ENCODE results near the gene KLK14. TPM values are rescaled to one million over a fixed set of nuclear protein-coding genes. Genes with fewer than 3 reads are reported as not detected.

The KLK14 gene
- polyA plus RNA-seq, 1 donor from 2014 or later = not detected

GRCh38 chr19:51071095-51071405 is 11.6 kb downstream of the KLK14 start:
- Histone ChIP-seq H3K36me3 (ENCODE audit: insufficient read depth, low read length) (no peaks in the 10 kb centered on the region), H4K20me1 (ENCODE audit: insufficient read depth) (no peaks in the 10 kb centered on the region), H2AFZ (ENCODE audit: low read depth, low read length) (no peak overlapping the region), H3K9me2 (ENCODE audit: insufficient read depth, low read length) (no peaks in the 10 kb centered on the region), H3K9me3 (ENCODE audit: low read length) (peaks cover 7% of the 10 kb centered on the region), H3K27me3 (ENCODE audit: insufficient read depth, low read depth, low read length) (peaks cover under 1% of the 10 kb centered on the region), H3K4me3 (ENCODE audit: low read length) (no peak overlapping the region), H3K4me2 (ENCODE audit: low read length) (no peak overlapping the region), H3K27ac (ENCODE audit: low read length) (no peak overlapping the region), H3F3A (ENCODE audit: insufficient read depth, low read length, poor library complexity, severe bottlenecking) (no peaks in the 10 kb centered on the region), H3K9ac (ENCODE audit: low read length) (no peak overlapping the region), H3K79me2 (replicated peaks; ENCODE audit: insufficient read depth, low read length) (no peaks in the 10 kb centered on the region)
- TF ChIP-seq EP300 (conservative IDR thresholded peaks at IDR 0.05; ENCODE audit: poor library complexity, severe bottlenecking) = no peak
- TF ChIP-seq SMC3 (conservative IDR thresholded peaks at IDR 0.05; ENCODE audit: poor library complexity) = no peak
- no peak for TF ChIP-seq TAF1 (IDR thresholded peaks at IDR 0.05; ENCODE audit: low read depth)
- TF ChIP-seq MXI1 (conservative IDR thresholded peaks at IDR 0.05; ENCODE audit: poor library complexity, severe bottlenecking) = no peak
- no peak for TF ChIP-seq EZH2 (IDR thresholded peaks at IDR 0.05; ENCODE audit: borderline replicate concordance, insufficient read depth, low read length, poor library complexity, severe bottlenecking)
- no peak for TF ChIP-seq POLR2AphosphoS5 (IDR thresholded peaks at IDR 0.05)
- TF ChIP-seq RAD21 (conservative IDR thresholded peaks at IDR 0.05) = no peak
- TF ChIP-seq REST (IDR thresholded peaks at IDR 0.05; ENCODE audit: borderline replicate concordance) = no peak
- no peak for TF ChIP-seq CTCF (IDR thresholded peaks at IDR 0.05; ENCODE audit: poor library complexity, severe bottlenecking)

DNA sequence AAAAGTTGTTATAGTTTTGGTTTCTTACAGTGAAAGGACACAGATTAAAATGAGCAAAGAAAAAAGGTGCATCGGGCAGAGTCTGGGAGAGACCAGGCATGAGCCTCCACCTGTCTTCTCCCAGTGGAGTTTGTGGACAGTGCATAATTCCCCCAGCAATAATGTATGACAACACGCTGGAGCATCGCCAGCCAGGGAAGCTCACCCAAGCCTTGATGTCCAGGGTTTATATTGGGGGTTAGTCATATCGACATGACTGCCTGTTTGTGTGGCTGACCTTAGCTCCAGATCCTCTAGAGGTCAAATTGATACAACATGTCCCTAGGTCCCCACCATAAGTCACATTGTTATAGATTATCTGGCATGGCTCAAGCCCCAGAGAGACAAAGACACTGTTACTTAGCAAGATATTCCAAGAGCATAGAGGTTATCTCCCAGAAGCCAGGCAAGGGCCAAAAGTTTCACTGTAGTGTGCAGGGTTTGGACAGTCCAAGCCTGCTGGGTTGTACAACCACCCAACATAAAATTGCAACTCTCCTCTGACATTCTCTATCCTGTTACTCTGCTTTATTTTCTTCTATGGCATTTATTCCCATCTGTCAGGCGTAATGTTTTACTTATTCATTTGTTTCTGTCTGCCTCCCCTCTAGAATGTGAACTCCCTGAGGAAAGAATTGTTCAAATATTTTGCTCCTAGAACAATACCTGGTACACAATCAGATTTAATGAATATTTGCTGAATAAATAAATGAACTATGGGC is 12.2 kb downstream of the KLK14 start:
- H3K27ac ChIP-seq (ENCODE audit: low read length) = no peak overlapping the region
- H3F3A ChIP-seq (ENCODE audit: insufficient read depth, low read length, poor library complexity, severe bottlenecking) = no peaks in the 10 kb centered on the region
- H3K4me3 ChIP-seq (ENCODE audit: low read length) = no peak overlapping the region
- no peaks in the 10 kb centered on the region for H4K20me1 ChIP-seq (ENCODE audit: insufficient read depth)
- H3K27me3 ChIP-seq (ENCODE audit: insufficient read depth, low read depth, low read length) = peaks cover 5% of the 10 kb centered on the region
- H3K36me3 ChIP-seq (ENCODE audit: insufficient read depth, low read length) = no peaks in the 10 kb centered on the region
- TF ChIP-seq SMC3 (conservative IDR thresholded peaks at IDR 0.05; ENCODE audit: poor library complexity) = no peak
- TF ChIP-seq REST (IDR thresholded peaks at IDR 0.05; ENCODE audit: borderline replicate concordance) = no peak
- TF ChIP-seq TAF1 (IDR thresholded peaks at IDR 0.05; ENCODE audit: low read depth) = no peak
- no peak for TF ChIP-seq EZH2 (IDR thresholded peaks at IDR 0.05; ENCODE audit: borderline replicate concordance, insufficient read depth, low read length, poor library complexity, severe bottlenecking)
- TF ChIP-seq RAD21 (conservative IDR thresholded peaks at IDR 0.05) = no peak
- no peak for TF ChIP-seq CTCF (IDR thresholded peaks at IDR 0.05; ENCODE audit: poor library complexity, severe bottlenecking)
- TF ChIP-seq EP300 (conservative IDR thresholded peaks at IDR 0.05; ENCODE audit: poor library complexity, severe bottlenecking) = no peak
- TF ChIP-seq POLR2AphosphoS5 (IDR thresholded peaks at IDR 0.05) = no peak
- TF ChIP-seq MXI1 (conservative IDR thresholded peaks at IDR 0.05; ENCODE audit: poor library complexity, severe bottlenecking) = no peak
- no peaks in the 10 kb centered on the region for H3K9me2 ChIP-seq (ENCODE audit: insufficient read depth, low read length)
- H3K9me3 ChIP-seq (ENCODE audit: low read length) = peaks cover 7% of the 10 kb centered on the region
- no peaks in the 10 kb centered on the region for H3K79me2 ChIP-seq (replicated peaks; ENCODE audit: insufficient read depth, low read length)
- H3K9ac ChIP-seq (ENCODE audit: low read length) = no peak overlapping the region
- no peak overlapping the region for H3K4me2 ChIP-seq (ENCODE audit: low read length)
- H2AFZ ChIP-seq (ENCODE audit: low read depth, low read length) = no peak overlapping the region
